GM21576 (cell line): ENCODE measurements around the gene PLEKHG1.

ENCODE experiments used
- ATAC-seq: cut with Tn5 transposase; IDR thresholded peaks from one replicate; pipeline ENCODE4 v1.9.1; 2021; ENCODE audit warnings: mild to moderate bottlenecking, moderate library complexity; ENCODE audit not compliant: unreplicated experiment

PLEKHG1 gene

GRCh38 chr6:150617496-150618460 is 18.1 kb downstream of the PLEKHG1 start:
- ATAC-seq = no peak

GRCh38 chr6:150619275-150619674 is 19.6 kb downstream of the PLEKHG1 start:
- ATAC-seq = no peak

- no peak for ATAC-seq
Observed at GRCh38 chr6:150620244-150620643, 20.6 kb downstream of the PLEKHG1 start.

GRCh38 chr6:150620763-150621162 is 21.1 kb downstream of the PLEKHG1 start:
- ATAC-seq = no peak

- no peak for ATAC-seq
Observed at GRCh38 chr6:150622476-150622875, 22.8 kb downstream of the PLEKHG1 start.

GRCh38 chr6:150622941-150623874 is 23.5 kb downstream of the PLEKHG1 start:
- peak; percentile 99 for ATAC-seq

GRCh38 chr6:150624191-150624590 is 24.5 kb downstream of the PLEKHG1 start:
- ATAC-seq = no peak

GRCh38 chr6:150625927-150626326 is 26.2 kb downstream of the PLEKHG1 start:
- no peak for ATAC-seq

GRCh38 chr6:150627154-150627553 is 27.5 kb downstream of the PLEKHG1 start:
- no peak for ATAC-seq

GRCh38 chr6:150627585-150628025 is 27.9 kb downstream of the PLEKHG1 start:
- no peak for ATAC-seq

GRCh38 chr6:150628908-150629307 is 29.2 kb downstream of the PLEKHG1 start:
- ATAC-seq = no peak

GRCh38 chr6:150631283-150631983 is 31.7 kb downstream of the PLEKHG1 start:
- peak; percentile 28 for ATAC-seq

- ATAC-seq = no peak
Observed at GRCh38 chr6:150631984-150632642, 32.4 kb downstream of the PLEKHG1 start.

- peak; percentile 37 for ATAC-seq
Observed at GRCh38 chr6:150632785-150633485, 33.2 kb downstream of the PLEKHG1 start.

- peak; percentile 25 for ATAC-seq
Observed at GRCh38 chr6:150633486-150633834, 33.8 kb downstream of the PLEKHG1 start.

- ATAC-seq = no peak
Observed at GRCh38 chr6:150634176-150634963, 34.7 kb downstream of the PLEKHG1 start.

GRCh38 chr6:150634964-150635292 is 35.2 kb downstream of the PLEKHG1 start:
- ATAC-seq = no peak

- ATAC-seq = no peak
Observed at GRCh38 chr6:150635906-150636514, 36.3 kb downstream of the PLEKHG1 start.

- ATAC-seq = no peak
Observed at GRCh38 chr6:150636808-150637207, 37.1 kb downstream of the PLEKHG1 start.
